ENCODE results near the gene SLC12A3.

SLC12A3 gene

GRCh38 chr16:56847173-56847910, 17.7 kb upstream of the SLC12A3 start:
- in situ Hi-C loops (cut with HindIII; ENCODE audit: low sequenced_read_pairs), result no loop called here

GRCh38 chr16:56848029-56848936, 16.7 kb upstream of the SLC12A3 start:
- in situ Hi-C loops (cut with HindIII; ENCODE audit: low sequenced_read_pairs), result no loop called here

GRCh38 chr16:56848955-56849689, 15.9 kb upstream of the SLC12A3 start:
- in situ Hi-C loops (cut with HindIII; ENCODE audit: low sequenced_read_pairs), result no loop called here

- in situ Hi-C loops (cut with HindIII; ENCODE audit: low sequenced_read_pairs), result no loop called here
Observed at GRCh38 chr16:56849690-56850680, 15.0 kb upstream of the SLC12A3 start.

GRCh38 chr16:56851671-56852400, 13.2 kb upstream of the SLC12A3 start:
- in situ Hi-C loops (cut with HindIII; ENCODE audit: low sequenced_read_pairs), result no loop called here

GRCh38 chr16:56852401-56852730, 12.6 kb upstream of the SLC12A3 start:
- in situ Hi-C loops (cut with HindIII; ENCODE audit: low sequenced_read_pairs), result no loop called here

GRCh38 chr16:56852968-56853367, 12.0 kb upstream of the SLC12A3 start:
- in situ Hi-C loops (cut with HindIII; ENCODE audit: low sequenced_read_pairs), result no loop called here

- in situ Hi-C loops (cut with HindIII; ENCODE audit: low sequenced_read_pairs), result no loop called here
Observed at GRCh38 chr16:56855201-56855600, 9.8 kb upstream of the SLC12A3 start.

- in situ Hi-C loops (cut with HindIII; ENCODE audit: low sequenced_read_pairs), result no loop called here
Observed at GRCh38 chr16:56855946-56856345, 9.1 kb upstream of the SLC12A3 start.

- in situ Hi-C loops (cut with HindIII; ENCODE audit: low sequenced_read_pairs), result no loop called here
Observed at GRCh38 chr16:56856876-56857447, 8.0 kb upstream of the SLC12A3 start.

- in situ Hi-C loops (cut with HindIII; ENCODE audit: low sequenced_read_pairs), result no loop called here
Observed at GRCh38 chr16:56858374-56858773, 6.6 kb upstream of the SLC12A3 start.

- in situ Hi-C loops (cut with HindIII; ENCODE audit: low sequenced_read_pairs), result no loop called here
Observed at GRCh38 chr16:56859636-56860035, 5.4 kb upstream of the SLC12A3 start.

- in situ Hi-C loops (cut with HindIII; ENCODE audit: low sequenced_read_pairs), result no loop called here
Observed at GRCh38 chr16:56860226-56861020, 4.6 kb upstream of the SLC12A3 start.

- in situ Hi-C loops (cut with HindIII; ENCODE audit: low sequenced_read_pairs), result no loop called here
Observed at GRCh38 chr16:56861092-56861610, 3.9 kb upstream of the SLC12A3 start.

GRCh38 chr16:56861756-56862155, 3.3 kb upstream of the SLC12A3 start:
- in situ Hi-C loops (cut with HindIII; ENCODE audit: low sequenced_read_pairs), result no loop called here

- in situ Hi-C loops (cut with HindIII; ENCODE audit: low sequenced_read_pairs), result no loop called here
Observed at GRCh38 chr16:56862776-56863175, 2.2 kb upstream of the SLC12A3 start.

GRCh38 chr16:56865394-56866062, 521 bp downstream of the SLC12A3 start:
- in situ Hi-C loops (cut with HindIII; ENCODE audit: low sequenced_read_pairs), result loop anchor here (5.0 kb wide), 2 partner anchors 87 to 187 kb away; no protein-coding TSS in a partner anchor

Data from endothelial cell of hepatic sinusoid (primary cell).